Endothelial cell (in vitro differentiated cells): ENCODE data around the gene NEO1. TPM values are rescaled to one million over a fixed set of nuclear protein-coding genes. Genes with fewer than 3 reads are reported as not detected.

Experiments
- DNase-seq: peaks from one replicate; pipeline ENCODE4 v3.0.0; 2021; ENCODE audit warnings: low spot score
- H3K27ac Mint-ChIP-seq: one replicate; pipeline ENCODE4 v1.8.0; 2021; ENCODE audit warnings: mixed read lengths, inconsistent platforms; ENCODE audit not compliant: unreplicated experiment
- H3K27me3 Mint-ChIP-seq: one replicate; pipeline ENCODE4 v1.8.0; 2021; ENCODE audit warnings: mild to moderate bottlenecking, moderate library complexity, mixed read lengths, inconsistent platforms; ENCODE audit not compliant: unreplicated experiment
- H3K36me3 Mint-ChIP-seq: one replicate; pipeline ENCODE4 v1.8.0; 2021; ENCODE audit warnings: mild to moderate bottlenecking, low read depth, mixed read lengths, inconsistent platforms; ENCODE audit not compliant: unreplicated experiment
- H3K4me1 Mint-ChIP-seq: one replicate; pipeline ENCODE4 v1.8.0; 2021; ENCODE audit warnings: mild to moderate bottlenecking, mixed read lengths, inconsistent platforms; ENCODE audit not compliant: unreplicated experiment
- H3K4me3 Mint-ChIP-seq: one replicate; pipeline ENCODE4 v1.8.0; 2021; ENCODE audit warnings: mild to moderate bottlenecking, mixed read lengths, inconsistent platforms; ENCODE audit not compliant: unreplicated experiment
- H3K9me3 Mint-ChIP-seq: one replicate; pipeline ENCODE4 v1.8.0; 2021; ENCODE audit warnings: mixed read lengths, inconsistent platforms; ENCODE audit not compliant: unreplicated experiment
- total RNA-seq: library from RNA; stranded (reverse); fragmentation: NEBNext Ultra II Directional; extraction: Animal tissue kit (Norgen Biotek cat#: 25700); gene quantifications from one replicate; pipeline ENCODE4 v1.2.1, GENCODE V29; 2021; ENCODE audit not compliant: unreplicated experiment
- TF ChIP-seq, protein P1 (sequence below): fragments of 200-600 bp; sonication (generic); IDR thresholded peaks from one replicate; pipeline ENCODE4 v1.5.0; 2021; ENCODE audit warnings: antibody characterized with exemption; ENCODE audit not compliant: unreplicated experiment

Gene NEO1
- total RNA-seq, 1 donor from 2014 or later, result 140 TPM

GRCh38 chr15:73323374-73323955, 271.2 kb downstream of the NEO1 start:
- peaks cover 6% of the 10 kb centered on the region for H3K36me3 Mint-ChIP-seq
- TF ChIP-seq, protein P1, sequence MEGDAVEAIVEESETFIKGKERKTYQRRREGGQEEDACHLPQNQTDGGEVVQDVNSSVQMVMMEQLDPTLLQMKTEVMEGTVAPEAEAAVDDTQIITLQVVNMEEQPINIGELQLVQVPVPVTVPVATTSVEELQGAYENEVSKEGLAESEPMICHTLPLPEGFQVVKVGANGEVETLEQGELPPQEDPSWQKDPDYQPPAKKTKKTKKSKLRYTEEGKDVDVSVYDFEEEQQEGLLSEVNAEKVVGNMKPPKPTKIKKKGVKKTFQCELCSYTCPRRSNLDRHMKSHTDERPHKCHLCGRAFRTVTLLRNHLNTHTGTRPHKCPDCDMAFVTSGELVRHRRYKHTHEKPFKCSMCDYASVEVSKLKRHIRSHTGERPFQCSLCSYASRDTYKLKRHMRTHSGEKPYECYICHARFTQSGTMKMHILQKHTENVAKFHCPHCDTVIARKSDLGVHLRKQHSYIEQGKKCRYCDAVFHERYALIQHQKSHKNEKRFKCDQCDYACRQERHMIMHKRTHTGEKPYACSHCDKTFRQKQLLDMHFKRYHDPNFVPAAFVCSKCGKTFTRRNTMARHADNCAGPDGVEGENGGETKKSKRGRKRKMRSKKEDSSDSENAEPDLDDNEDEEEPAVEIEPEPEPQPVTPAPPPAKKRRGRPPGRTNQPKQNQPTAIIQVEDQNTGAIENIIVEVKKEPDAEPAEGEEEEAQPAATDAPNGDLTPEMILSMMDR, result no peak
- H3K27ac Mint-ChIP-seq, result no peak overlapping the region
- peaks cover 10% of the 10 kb centered on the region for H3K4me1 Mint-ChIP-seq
- H3K4me3 Mint-ChIP-seq, result no peak overlapping the region
- DNase-seq, result no peak
- H3K27me3 Mint-ChIP-seq, result peaks cover 5% of the 10 kb centered on the region
- no peaks in the 10 kb centered on the region for H3K9me3 Mint-ChIP-seq

DNA sequence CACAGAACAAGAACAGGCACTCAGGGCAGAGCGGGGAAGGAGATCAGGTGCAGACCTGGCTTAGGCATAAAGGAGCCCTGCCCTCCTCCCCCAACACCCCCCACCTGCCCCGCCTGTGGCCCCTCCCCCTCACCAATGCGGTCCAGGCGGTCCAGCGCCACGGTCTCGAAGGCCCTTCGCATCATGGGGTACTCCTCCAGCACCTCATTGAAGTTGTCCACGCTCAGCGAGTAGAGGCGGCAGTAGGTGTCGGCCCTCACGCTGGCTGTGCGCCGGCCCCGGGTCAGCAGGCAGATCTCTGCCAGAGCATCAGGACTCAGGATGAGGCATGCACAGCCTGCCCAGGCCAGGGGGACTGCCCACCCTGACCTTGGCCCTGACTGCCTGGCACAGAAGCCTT, 271.7 kb downstream of the NEO1 start:
- no peaks in the 10 kb centered on the region for H3K9me3 Mint-ChIP-seq
- TF ChIP-seq, protein P1, result no peak
- peaks cover 5% of the 10 kb centered on the region for H3K27me3 Mint-ChIP-seq
- no peak overlapping the region for H3K27ac Mint-ChIP-seq
- H3K4me3 Mint-ChIP-seq, result no peak overlapping the region
- H3K36me3 Mint-ChIP-seq, result peaks cover 6% of the 10 kb centered on the region
- DNase-seq, result no peak
- H3K4me1 Mint-ChIP-seq, result peaks cover 10% of the 10 kb centered on the region

- H3K9me3 Mint-ChIP-seq, result no peaks in the 10 kb centered on the region
- H3K36me3 Mint-ChIP-seq, result peaks cover 4% of the 10 kb centered on the region
- TF ChIP-seq, protein P1, result no peak
- no peak overlapping the region for H3K27ac Mint-ChIP-seq
- peaks cover 10% of the 10 kb centered on the region for H3K4me1 Mint-ChIP-seq
- H3K27me3 Mint-ChIP-seq, result peaks cover 6% of the 10 kb centered on the region
- no peak for DNase-seq
- no peak overlapping the region for H3K4me3 Mint-ChIP-seq
These were observed 272.4 kb downstream of the NEO1 start for GRCh38 chr15:73324496-73325170.

GRCh38 chr15:73325191-73325861, 273.1 kb downstream of the NEO1 start:
- no peak overlapping the region for H3K4me3 Mint-ChIP-seq
- H3K36me3 Mint-ChIP-seq, result peaks cover 4% of the 10 kb centered on the region
- TF ChIP-seq, protein P1, result peak; percentile 67
- no peaks in the 10 kb centered on the region for H3K9me3 Mint-ChIP-seq
- peaks cover 10% of the 10 kb centered on the region for H3K4me1 Mint-ChIP-seq
- H3K27me3 Mint-ChIP-seq, result peaks cover 8% of the 10 kb centered on the region
- peak; percentile 63 for DNase-seq
- peak overlapping the region; percentile 52 for H3K27ac Mint-ChIP-seq

GRCh38 chr15:73326157-73326556, 273.9 kb downstream of the NEO1 start:
- peaks cover 8% of the 10 kb centered on the region for H3K27me3 Mint-ChIP-seq
- H3K9me3 Mint-ChIP-seq, result no peaks in the 10 kb centered on the region
- H3K27ac Mint-ChIP-seq, result peak overlapping the region; percentile 52
- TF ChIP-seq, protein P1, result no peak
- peak overlapping the region; percentile 21 for H3K4me3 Mint-ChIP-seq
- peaks cover 10% of the 10 kb centered on the region for H3K4me1 Mint-ChIP-seq
- DNase-seq, result no peak
- H3K36me3 Mint-ChIP-seq, result peaks cover 4% of the 10 kb centered on the region
